HG02763 (cell line): ENCODE results near the gene CALN1.
"Not testable (repeated sequence)": the region's sequence is repeated elsewhere in the genome, so short reads cannot be mapped to it uniquely, and the experiment has no call there.

Experiments used
- ATAC-seq: cut with Tn5 transposase; IDR thresholded peaks from one replicate; pipeline ENCODE4 v1.9.1; 2021; ENCODE audit warnings: mild to moderate bottlenecking, moderate library complexity; ENCODE audit not compliant: unreplicated experiment

The CALN1 gene

GRCh38 chr7:72409638-72410015, 2.5 kb downstream of the CALN1 start:
- ATAC-seq: no peak

- no peak for ATAC-seq
Measured at GRCh38 chr7:72408966-72409637, 3.0 kb downstream of the CALN1 start.

GRCh38 chr7:72406820-72407403, 5.2 kb downstream of the CALN1 start:
- no peak for ATAC-seq

- ATAC-seq: no peak
Measured at GRCh38 chr7:72405871-72406270, 6.3 kb downstream of the CALN1 start.

- no peak for ATAC-seq
Measured at GRCh38 chr7:72405418-72405817, 6.7 kb downstream of the CALN1 start.

- ATAC-seq: no peak
Measured at GRCh38 chr7:72404743-72405142, 7.4 kb downstream of the CALN1 start.

GRCh38 chr7:72403458-72404076, 8.6 kb downstream of the CALN1 start:
- ATAC-seq: no peak

GRCh38 chr7:72394016-72394415, 18.1 kb downstream of the CALN1 start:
- ATAC-seq: no peak

GRCh38 chr7:72391821-72392377, 20.2 kb downstream of the CALN1 start:
- no peak for ATAC-seq

- no peak for ATAC-seq
Measured at GRCh38 chr7:72386118-72386517, 26.0 kb downstream of the CALN1 start.

- ATAC-seq: no peak
Measured at GRCh38 chr7:72362246-72362645, 49.9 kb downstream of the CALN1 start.

- ATAC-seq: no peak
Measured at GRCh38 chr7:72345208-72345727, 66.9 kb downstream of the CALN1 start.

- no peak for ATAC-seq
Measured at GRCh38 chr7:72343991-72344390, 68.1 kb downstream of the CALN1 start.

- ATAC-seq: not testable (repeated sequence)
Measured at GRCh38 chr7:72343354-72343753, 68.8 kb downstream of the CALN1 start.

- no peak for ATAC-seq
Measured at GRCh38 chr7:72337390-72338167, 74.6 kb downstream of the CALN1 start.

- ATAC-seq: no peak
Measured at GRCh38 chr7:72336632-72337389, 75.3 kb downstream of the CALN1 start.

GRCh38 chr7:72336382-72336631, 75.8 kb downstream of the CALN1 start:
- no peak for ATAC-seq

- ATAC-seq: no peak
Measured at GRCh38 chr7:72335561-72336381, 76.4 kb downstream of the CALN1 start.

- no peak for ATAC-seq
Measured at GRCh38 chr7:72334698-72335097, 77.4 kb downstream of the CALN1 start.

- ATAC-seq: no peak
Measured at GRCh38 chr7:72334066-72334465, 78.1 kb downstream of the CALN1 start.
